Umbilical cord (tissue), 2 donors: Measurements from ENCODE around the gene PRPF8. TPM values are rescaled to one million over a fixed set of nuclear protein-coding genes. Genes with fewer than 3 reads are reported as not detected.
"Not testable (repeated sequence)": the region's sequence is repeated elsewhere in the genome, so short reads cannot be mapped to it uniquely, and the experiment has no call there.

ENCODE experiments used
- DNase-seq: peaks from one replicate; pipeline ENCODE4 v3.0.0-alpha.2; 2015; ENCODE audit warnings: low spot score
- total RNA-seq: library from RNA; depleted of rRNA; stranded (reverse); fragments of >200 nt; gene quantifications from one replicate; pipeline ENCODE4 v1.2.3, GENCODE V29; 2014; ENCODE audit warnings: low replicate concordance; ENCODE audit not compliant: insufficient read depth

PRPF8 gene
- 87.6 TPM for total RNA-seq

DNA sequence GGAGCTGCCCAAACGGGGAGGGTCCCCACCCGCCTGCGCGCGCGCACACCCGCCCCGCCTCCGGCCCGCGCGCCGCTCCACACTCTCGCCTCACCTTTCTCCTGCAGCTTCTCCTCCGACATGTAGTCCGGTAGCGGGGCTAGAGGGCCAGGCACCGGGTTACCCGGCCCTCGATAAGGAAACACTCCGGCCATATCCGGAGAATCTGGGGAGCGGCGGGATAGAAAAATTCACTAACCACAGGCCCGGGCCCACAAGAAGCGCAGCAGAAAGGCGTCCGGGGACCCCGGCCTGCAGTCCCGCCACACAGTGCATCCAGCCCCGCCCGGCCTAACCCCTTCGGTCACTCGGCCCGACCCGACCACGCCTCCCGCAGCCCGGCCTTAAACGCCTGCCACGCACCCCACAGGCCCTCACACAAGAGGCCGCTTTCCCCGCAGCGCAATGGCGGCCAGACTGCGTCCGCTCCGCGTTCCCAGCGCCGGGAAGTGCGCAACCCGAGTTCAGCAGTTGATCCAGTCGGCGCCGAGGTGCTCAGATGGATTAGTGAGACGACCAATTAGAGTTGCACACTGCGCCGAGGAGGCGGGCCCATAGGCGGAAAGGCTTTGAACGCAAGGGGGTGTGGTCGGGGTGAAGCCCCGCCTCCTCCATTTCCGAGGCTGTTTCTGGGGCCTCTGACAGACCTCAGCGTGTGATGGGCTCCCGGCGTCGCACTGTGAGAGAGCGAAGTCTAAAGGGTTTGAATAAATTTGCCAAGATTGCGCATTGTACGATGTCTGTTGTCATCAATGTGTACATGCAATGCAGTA, at the start of gene PRPF8:
Gene PRPF8 (minus strand): TSS at position 490 of the 812 bp plus-strand sequence. CDS start 296 bp downstream, at position 194.
- peak; percentile 99 for DNase-seq

DNA sequence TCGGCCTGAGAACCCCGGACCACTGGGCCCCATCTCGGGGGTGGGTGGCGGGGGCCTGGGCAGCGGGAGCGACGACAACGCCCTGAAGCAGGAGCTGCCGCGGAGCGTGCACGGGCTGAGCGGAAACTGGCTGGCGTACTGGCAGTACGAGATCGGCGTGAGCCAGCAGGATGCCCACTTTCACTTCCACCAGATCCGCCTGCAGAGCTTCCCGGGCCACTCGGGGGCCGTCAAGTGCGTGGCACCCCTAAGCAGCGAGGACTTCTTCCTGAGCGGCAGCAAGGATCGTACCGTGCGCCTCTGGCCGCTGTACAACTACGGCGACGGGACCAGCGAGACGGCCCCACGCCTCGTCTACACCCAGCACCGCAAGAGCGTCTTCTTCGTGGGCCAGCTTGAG, 49.1 kb upstream of the PRPF8 start:
- DNase-seq = no peak

DNA sequence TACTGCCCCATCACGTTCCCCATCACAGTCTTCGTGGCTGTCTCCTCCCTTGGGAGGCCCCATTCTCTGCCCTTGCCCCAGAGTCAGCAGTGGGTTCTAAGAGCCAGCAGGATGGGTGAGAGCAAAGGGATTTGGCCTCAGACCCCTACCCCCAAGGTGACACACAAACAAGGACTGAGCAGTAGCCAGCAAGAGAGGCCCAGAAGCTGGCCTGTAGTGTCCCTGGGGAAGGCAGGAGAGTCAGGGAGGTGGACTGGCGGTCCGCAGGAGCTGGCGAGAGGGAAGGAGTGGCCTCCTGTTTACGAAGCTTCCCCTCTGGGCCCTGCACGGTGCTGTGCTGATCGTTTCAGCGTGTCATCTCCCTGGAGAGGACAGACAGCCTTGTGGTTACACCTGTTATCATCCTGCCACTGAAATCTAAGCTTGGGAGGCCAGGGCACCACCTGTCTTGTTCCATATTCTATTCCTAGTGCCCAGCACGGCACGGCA, 48.2 kb upstream of the PRPF8 start:
- no peak for DNase-seq

DNA sequence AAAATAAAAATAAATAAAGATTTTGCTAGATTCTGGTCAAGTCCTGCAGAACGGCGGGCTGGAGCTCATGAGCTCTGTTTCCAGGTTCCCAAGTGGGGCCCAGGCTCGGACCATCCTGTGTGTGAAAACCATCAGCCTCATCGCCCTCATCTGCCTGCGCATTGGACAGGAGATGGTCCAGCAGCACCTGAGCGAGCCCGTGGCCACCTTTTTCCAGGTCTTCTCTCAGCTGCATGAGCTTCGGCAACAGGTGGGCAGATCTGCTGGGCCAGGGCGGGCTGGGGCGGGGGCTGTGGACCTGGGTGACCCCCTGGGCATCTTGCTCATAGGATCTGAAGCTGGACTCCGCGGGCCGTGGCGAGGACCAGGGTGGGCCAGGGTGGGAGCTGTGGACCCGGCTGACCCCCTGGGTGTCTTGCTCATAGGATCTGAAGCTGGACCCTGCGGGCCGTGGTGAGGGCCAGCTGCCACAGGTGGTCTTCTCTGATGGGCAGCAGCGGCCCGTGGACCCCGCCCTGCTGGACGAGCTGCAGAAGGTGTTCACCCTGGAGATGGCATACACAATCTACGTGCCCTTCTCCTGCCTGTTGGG, 47.7 kb upstream of the PRPF8 start:
- DNase-seq = no peak

DNA sequence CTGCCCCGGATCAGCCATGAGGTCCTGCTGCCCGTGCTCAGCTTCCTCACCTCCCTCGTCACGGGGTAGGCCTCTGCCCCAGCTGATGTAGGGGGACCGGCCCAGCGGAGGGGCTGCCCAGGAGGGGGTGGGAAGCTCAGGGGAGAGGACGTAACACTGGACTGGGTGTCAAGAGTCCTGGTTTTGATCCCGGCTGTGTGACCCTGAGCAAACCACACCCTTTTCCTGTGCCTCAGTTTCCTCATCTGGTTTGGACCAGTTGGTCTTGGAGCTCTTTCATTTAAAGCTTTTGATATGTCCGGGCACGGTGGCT, 46.5 kb upstream of the PRPF8 start:
- DNase-seq = no peak

DNA sequence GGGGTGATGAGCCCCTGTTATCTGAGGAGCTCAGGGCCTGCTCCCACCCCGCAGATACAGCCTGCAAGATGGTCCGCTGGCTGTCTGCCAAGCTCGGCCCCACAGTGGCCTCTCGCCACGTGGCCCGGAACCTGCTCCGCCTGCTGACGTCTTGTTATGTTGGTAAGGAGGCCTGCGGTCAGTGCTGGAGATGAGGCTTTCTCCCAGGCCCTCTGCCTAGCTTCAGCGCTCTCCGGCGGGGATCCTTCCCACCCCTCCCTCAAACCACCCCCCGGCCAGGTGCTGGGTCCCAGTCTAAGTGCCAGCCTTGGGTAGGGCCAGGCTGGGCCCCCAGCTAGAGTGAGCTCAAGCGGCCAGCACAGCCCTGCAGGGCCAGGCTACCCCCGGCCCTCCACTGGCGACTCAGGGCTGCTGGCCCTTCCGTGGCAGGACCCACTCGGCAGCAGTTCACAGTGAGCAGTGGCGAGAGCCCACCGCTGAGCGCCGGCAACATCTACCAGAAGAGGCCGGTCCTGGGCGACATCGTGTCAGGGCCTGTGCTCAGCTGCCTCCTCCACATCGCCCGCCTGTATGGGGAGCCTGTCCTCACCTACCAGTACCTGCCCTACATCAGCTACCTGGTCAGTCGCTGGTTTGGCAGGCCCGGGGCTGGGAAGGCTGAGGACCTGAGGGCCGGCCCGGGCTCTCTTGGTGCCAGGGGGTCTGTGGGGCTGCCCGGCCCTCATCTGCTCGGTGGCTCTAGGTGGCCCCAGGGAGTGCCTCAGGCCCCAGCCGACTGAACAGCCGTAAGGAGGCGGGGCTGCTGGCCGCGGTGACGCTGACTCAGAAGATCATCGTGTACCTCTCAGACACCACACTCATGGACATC, 45.9 kb upstream of the PRPF8 start:
- DNase-seq = no peak

DNA sequence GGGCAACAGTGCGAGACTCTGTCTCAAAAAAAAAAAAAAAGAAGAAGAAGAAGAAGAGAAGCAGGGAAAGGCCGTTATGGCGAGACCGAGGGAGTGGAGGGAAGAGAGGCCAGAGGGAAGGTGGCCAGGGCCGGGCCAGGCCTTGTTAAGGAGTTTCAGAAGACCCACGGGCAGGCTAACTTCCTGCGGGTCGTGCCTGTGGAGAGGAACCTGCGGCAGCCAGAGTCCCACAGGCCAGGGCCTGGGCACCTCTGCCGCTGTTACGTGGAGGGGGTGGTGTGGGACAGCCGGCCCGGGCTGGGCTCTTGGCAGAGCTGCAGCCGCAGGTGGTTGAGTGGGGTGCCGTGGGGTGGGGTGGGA, 45.3 kb upstream of the PRPF8 start:
- no peak for DNase-seq

DNA sequence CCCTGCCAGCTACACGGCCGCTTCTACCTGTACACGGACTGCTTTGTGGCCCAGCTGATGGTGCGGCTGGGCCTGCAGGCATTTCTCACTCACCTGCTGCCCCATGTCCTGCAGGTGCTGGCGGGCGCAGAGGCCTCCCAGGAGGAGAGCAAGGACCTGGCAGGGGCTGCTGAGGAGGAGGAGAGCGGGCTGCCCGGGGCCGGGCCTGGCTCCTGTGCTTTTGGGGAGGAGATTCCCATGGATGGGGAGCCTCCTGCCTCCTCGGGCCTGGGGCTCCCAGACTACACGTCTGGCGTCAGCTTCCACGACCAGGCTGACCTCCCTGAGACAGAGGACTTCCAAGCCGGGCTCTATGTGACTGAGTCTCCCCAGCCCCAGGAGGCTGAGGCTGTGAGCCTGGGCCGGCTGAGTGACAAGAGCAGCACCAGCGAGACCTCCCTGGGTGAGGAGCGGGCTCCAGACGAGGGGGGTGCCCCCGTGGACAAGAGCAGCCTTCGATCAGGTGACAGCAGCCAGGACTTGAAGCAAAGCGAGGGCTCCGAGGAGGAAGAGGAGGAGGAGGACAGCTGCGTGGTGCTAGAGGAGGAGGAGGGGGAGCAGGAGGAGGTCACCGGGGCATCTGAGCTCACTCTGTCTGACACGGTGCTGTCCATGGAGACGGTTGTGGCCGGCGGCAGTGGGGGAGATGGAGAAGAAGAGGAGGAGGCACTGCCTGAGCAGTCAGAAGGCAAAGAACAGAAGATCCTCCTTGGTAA, 43.4 kb upstream of the PRPF8 start:
- no peak for DNase-seq

DNA sequence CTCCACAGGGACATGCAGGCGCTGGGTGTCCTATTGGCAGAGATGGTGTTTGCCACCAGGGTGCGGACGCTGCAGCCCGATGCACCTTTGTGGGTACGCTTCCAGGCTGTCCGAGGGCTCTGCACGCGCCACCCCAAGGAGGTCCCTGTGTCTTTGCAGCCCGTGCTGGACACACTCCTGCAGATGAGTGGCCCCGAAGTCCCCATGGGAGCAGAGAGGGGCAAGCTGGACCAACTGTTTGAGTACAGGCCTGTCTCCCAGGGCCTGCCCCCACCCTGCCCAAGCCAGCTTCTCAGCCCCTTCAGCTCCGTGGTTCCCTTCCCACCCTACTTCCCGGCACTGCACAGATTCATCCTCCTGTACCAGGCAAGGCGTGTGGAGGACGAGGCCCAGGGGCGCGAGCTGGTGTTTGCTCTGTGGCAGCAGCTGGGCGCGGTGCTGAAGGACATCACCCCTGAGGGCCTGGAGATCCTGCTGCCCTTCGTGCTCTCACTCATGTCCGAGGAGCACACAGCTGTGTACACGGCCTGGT, 42.7 kb upstream of the PRPF8 start:
- DNase-seq = no peak

DNA sequence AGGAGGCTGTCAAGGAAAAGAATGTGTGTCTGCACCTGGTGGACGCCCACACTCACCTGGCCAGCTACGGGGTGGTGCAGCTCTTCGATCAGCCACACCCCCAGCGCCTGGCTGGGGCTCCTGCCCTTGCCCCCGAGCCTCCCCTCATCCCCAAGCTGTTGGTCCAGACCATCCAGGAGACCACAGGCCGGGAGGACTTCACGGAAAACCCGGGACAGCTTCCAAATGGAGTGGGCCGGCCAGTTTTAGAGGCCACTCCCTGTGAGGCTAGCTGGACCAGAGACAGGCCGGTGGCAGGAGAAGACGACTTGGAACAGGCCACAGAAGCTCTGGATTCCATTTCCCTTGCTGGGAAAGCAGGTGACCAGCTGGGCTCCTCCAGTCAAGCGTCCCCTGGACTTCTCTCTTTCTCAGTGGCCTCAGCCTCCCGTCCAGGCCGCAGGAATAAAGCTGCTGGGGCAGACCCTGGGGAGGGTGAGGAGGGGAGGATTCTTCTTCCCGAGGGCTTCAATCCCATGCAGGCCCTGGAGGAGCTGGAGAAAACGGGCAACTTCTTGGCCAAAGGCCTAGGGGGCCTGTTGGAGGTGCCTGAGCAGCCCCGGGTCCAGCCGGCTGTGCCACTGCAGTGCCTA, 42.1 kb upstream of the PRPF8 start:
- no peak for DNase-seq

DNA sequence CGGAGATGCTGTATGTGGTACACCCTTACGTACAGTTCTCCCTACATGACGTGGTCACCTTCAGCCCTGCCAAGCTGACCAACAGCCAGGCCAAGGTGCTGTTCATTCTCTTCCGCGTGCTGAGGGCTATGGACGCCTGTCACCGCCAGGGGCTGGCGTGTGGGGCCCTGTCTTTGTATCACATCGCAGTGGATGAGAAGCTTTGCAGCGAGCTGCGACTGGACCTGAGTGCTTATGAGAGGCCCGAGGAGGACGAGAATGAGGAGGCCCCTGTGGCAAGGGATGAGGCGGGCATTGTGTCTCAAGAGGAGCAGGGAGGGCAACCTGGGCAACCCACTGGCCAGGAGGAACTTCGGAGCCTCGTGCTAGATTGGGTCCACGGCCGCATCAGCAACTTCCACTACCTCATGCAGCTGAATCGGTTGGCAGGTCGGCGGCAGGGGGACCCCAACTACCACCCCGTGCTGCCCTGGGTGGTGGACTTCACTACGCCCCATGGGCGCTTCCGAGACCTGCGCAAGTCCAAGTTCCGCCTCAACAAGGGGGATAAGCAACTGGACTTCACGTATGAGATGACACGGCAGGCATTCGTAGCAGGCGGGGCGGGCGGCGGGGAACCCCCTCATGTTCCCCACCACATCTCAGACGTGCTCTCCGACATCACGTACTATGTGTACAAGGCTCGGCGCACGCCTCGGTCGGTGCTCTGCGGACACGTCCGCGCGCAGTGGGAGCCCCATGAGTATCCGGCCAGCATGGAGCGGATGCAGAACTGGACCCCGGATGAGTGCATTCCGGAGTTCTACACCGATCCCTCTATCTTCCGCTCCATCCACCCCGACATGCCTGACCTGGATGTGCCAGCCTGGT, 41.2 kb upstream of the PRPF8 start:
- DNase-seq = no peak

DNA sequence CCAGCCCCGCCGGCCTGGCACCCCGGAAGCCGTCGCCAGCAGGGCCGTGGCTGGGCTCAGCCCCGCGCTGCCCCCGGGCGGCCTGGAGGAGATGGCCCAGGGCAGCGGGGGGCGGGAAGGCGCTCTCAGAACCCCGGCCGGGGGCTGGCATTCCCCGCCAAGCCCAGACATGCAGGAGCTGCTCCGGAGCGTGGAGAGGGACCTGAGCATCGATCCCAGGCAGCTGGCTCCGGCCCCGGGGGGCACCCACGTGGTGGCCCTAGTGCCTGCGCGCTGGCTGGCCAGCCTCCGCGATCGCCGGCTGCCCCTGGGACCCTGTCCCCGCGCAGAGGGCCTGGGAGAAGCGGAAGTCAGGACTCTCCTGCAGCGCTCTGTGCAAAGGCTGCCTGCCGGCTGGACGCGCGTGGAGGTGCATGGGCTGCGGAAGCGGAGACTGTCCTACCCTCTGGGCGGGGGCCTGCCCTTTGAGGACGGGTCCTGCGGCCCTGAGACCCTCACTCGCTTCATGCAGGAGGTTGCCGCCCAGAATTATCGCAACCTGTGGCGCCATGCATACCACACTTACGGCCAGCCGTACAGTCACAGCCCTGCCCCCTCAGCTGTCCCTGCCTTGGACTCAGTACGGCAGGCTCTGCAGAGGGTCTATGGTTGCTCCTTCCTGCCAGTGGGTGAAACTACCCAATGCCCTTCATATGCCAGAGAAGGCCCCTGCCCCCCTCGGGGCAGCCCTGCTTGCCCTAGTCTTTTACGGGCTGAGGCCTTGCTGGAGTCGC, 40.4 kb upstream of the PRPF8 start:
- no peak for DNase-seq

DNA sequence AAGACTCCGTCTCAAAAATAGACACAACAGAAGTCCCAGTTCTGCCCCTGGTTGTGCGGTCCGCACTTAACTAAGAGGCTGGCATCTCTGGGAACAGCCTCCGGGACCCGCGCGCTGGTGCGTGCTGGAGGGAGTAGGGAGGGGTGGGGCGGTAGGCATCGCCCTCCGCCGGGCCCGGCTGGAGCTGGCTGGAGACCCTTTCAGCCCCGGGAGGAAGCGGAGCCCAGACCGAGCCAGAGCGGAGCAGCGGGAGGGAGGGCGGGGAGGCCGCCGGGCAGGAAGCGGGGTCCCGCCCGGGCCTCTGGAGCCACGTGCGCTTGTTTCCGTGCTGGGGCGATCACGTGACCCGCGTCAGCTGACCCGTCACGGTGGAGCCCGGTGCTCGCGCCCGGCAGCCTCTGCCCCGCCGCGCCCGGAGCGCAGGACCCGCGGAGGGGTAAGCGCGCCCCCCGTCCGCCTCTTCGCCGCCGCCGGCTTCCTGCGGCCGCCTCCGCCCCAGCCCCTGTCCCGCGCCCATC, 39.7 kb upstream of the PRPF8 start, which contains the start of gene WDR81:
Gene WDR81 (plus strand): TSS at position 354 of the 518 bp plus-strand sequence. CDS start 256 bp downstream, outside the sequence.
- peak; percentile 92 for DNase-seq

DNA sequence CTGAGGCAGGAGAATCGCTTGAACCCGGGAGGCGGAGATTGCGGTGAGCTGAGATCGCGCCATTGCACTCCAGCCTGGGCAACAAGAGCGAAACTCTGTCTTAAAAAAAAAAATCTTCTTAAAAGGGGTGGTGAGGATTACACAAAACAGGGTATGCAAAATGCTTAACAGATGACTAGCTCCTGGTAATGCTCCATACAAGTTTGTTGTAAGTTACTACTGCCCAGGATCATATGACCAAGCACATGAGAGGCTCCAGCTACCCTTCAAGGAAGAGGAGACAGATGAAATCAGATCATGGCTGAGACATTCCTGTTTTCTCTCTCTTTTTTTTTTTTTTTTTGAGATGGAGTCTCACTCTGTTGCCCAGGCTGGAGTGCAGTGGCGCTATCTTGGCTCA, 37.4 kb upstream of the PRPF8 start:
- not testable (repeated sequence) for DNase-seq

DNA sequence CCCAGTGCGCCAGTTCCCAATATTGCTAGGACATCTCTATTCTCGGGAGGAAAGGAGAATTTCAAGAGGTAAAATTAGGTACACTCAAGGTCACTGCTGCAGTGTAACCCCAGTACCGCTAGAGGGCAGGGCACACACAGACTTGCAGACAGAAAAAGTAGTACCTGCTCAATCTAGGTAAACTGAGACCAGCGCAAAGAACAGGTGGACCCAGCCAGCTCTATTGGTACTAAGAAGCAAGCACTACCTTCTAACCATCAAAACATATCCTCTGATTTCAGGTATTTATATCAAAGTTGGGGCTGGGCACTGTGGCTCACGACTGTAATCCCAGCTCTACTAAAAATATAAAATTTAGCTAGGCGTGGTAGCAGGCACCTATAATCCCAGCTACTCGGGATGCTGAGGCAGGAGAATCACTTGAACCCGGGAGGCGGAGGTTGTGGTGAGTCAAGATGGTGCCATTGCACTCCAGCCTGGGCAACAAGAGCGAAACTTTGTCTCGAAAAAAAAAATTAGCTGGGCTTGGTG, 36.3 kb upstream of the PRPF8 start:
- peak; percentile 65 for DNase-seq

DNA sequence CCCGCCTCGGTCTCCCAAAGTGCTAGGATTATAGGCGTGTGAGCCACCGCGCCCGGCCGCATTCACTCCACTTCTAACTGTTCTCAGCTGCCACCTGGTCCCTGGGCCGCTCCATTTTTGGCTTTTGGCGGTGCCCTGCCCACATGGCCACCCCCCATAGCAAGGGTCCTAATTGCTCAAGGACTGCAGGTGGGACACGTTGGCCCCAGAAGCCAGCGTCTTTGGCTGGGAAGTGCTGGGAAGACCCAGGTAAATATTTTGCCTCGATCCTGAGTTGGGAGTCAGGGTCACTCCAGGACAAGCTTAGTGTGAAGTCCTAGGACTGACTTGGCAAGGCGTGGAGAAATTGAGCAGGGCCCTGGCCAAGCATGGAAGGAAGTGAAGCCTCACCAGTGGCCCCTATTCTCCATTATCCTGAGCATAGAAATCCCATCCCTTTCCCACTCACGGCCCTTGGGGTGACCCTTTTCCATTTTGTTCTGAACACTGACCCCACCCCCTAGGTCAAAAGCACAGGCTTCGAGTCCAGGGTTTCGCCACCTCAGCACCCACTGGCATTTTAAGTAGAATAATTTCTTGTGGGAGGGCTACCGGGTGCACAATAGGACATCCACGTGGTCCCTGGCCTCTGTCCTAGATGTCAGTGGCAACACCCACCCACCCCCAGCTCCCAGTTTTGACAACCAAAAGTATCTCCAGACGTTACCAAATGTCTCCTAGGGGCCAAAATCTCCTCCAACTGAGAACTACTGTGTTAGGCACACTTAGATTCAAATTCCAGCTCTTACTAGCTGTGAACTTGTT, 33.9 kb upstream of the PRPF8 start:
- no peak for DNase-seq

DNA sequence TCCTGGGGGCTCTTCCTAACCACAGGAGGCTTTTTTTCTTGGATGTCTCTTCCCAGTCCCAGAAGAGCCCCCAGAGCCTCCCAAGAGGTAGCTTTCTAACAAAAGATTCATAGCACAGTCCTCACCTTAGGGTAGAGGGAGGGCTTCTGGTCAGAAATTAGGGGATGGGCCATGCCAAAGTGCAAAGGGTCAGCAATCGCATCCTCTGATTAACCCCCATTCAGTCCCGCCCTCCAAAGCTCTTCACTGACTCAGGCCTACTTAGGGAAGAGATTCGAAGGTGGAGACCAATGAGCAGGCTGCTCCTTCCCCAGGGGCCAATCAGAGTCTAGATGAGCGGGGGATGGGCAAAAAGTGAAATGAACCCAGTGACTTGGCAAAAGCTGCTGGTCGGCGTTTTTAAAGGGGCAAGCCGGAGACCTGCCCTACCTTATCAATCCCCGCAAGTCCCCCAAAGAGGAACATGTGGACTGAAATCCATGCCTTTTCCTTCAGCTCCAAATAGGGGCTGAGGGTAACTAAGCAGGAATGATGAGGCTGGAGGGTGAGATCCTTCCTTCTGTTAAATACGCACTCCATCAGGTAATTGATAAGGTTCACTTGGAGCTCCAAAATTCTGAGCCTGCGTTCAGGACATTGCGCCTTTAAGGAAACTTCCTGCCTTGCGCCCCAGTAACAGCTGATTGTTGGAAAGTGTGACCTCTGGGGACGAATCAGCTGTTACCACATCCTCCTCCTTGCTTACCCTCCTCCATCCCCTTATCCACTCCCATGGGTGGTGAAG, 32.4 kb upstream of the PRPF8 start:
- DNase-seq = peak; percentile 100
